Osteoblast (primary cell): ENCODE data around the gene SMYD2. TPM values are rescaled to one million over a fixed set of nuclear protein-coding genes. Genes with fewer than 3 reads are reported as not detected.
"Not testable (repeated sequence)": the region's sequence is repeated elsewhere in the genome, so short reads cannot be mapped to it uniquely, and the experiment has no call there.

Source experiments
- DNase-seq: peaks from one replicate; pipeline ENCODE4 v3.0.0; 2011; ENCODE audit warnings: low spot score, mixed read lengths; ENCODE audit not compliant: insufficient read length; ENCODE audit errors: missing footprints
- H2AFZ ChIP-seq: 2 replicates; pipeline ENCODE4 v1.6.0; 2011; ENCODE audit warnings: mild to moderate bottlenecking, low read length
- H3K27ac ChIP-seq: 2 replicates; pipeline ENCODE4 v1.5.1; 2011; ENCODE audit warnings: mild to moderate bottlenecking, low read depth, low read length, moderate library complexity
- H3K27me3 ChIP-seq: 2 replicates; pipeline ENCODE4 v1.6.0; 2012; ENCODE audit warnings: mild to moderate bottlenecking, control low read depth, inconsistent platforms, low read length, moderate library complexity; ENCODE audit not compliant: insufficient read depth
- H3K36me3 ChIP-seq: 2 replicates; pipeline ENCODE4 v1.5.1; 2011; ENCODE audit warnings: mild to moderate bottlenecking, low read length, control low read depth, moderate library complexity; ENCODE audit not compliant: insufficient read depth
- H3K4me1 ChIP-seq: 2 replicates; pipeline ENCODE4 v1.5.1; 2011; ENCODE audit warnings: mild to moderate bottlenecking, low read length, control low read depth, moderate library complexity; ENCODE audit not compliant: insufficient read depth
- H3K4me2 ChIP-seq: 2 replicates; pipeline ENCODE4 v1.6.0; 2011; ENCODE audit warnings: mild to moderate bottlenecking, low read length; ENCODE audit not compliant: insufficient read depth
- H3K4me3 ChIP-seq: fragments of 200-600 bp; sonication (generic); 3 replicates; pipeline ENCODE4 v1.5.1; 2012; ENCODE audit warnings: mild to moderate bottlenecking, low read length, inconsistent platforms; ENCODE audit not compliant: insufficient read depth
- H3K79me2 ChIP-seq: 2 replicates; pipeline ENCODE4 v1.6.0; 2012; ENCODE audit warnings: mild to moderate bottlenecking, low read length, control low read depth, inconsistent platforms; ENCODE audit not compliant: insufficient read depth
- H3K9me3 ChIP-seq: 2 replicates; pipeline ENCODE4 v1.5.1; 2011; ENCODE audit warnings: low read depth, low read length, control low read depth
- H4K20me1 ChIP-seq: 2 replicates; pipeline ENCODE4 v1.6.0; 2012; ENCODE audit warnings: mild to moderate bottlenecking, low read length, control low read depth; ENCODE audit not compliant: insufficient read depth
- total RNA-seq: library from RNA; depleted of rRNA; stranded (reverse); fragments of >200 nt; gene quantifications from 2 replicates; pipeline ENCODE4 v1.2.3, GENCODE V29; 2012
- TF ChIP-seq, protein P1 (sequence below): IDR thresholded peaks from 2 replicates; pipeline ENCODE4 v1.5.1; 2011; ENCODE audit warnings: mild to moderate bottlenecking, low read depth, low read length, moderate library complexity; ENCODE audit errors: extremely low read depth

SMYD2 gene
- total RNA-seq, 1 donor = 39.4 TPM

DNA sequence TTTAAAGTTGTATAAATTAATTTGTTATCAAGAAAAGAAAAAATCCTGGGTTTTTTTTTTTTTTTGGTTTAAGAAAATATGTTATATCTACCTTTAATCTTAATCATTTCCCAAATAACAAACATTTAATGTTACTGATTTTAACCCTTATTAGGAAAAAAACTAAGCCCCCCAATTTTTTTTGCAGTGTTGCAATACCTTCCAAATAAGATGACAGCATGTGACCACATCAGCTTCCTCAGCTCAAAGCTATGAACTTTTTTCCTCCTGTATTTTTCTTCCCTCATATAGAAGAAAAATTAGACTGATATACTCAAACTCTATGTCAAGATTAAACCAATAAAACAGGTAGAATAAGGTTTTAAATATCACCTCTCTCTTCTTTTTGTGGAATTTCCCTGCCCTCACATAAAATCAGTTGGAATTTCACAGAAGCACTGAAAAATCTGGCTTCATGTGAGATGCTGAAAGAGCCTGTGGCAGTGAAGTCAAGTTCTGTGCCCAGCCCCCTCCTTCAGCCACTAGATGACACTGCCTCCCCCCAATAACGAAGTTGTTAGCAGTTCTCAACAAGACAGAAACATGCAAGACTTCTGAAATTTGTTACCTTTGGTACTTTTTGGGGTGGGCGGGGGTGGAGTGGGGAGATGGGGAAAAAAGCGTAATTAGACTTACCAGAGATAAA is 9.6 kb upstream of the SMYD2 start:
- TF ChIP-seq, protein P1, sequence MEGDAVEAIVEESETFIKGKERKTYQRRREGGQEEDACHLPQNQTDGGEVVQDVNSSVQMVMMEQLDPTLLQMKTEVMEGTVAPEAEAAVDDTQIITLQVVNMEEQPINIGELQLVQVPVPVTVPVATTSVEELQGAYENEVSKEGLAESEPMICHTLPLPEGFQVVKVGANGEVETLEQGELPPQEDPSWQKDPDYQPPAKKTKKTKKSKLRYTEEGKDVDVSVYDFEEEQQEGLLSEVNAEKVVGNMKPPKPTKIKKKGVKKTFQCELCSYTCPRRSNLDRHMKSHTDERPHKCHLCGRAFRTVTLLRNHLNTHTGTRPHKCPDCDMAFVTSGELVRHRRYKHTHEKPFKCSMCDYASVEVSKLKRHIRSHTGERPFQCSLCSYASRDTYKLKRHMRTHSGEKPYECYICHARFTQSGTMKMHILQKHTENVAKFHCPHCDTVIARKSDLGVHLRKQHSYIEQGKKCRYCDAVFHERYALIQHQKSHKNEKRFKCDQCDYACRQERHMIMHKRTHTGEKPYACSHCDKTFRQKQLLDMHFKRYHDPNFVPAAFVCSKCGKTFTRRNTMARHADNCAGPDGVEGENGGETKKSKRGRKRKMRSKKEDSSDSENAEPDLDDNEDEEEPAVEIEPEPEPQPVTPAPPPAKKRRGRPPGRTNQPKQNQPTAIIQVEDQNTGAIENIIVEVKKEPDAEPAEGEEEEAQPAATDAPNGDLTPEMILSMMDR = no peak
- H3K4me2 ChIP-seq = no peak overlapping the region
- H4K20me1 ChIP-seq = no peaks in the 10 kb centered on the region
- no peaks in the 10 kb centered on the region for H3K9me3 ChIP-seq
- no peak overlapping the region for H3K4me3 ChIP-seq
- H2AFZ ChIP-seq = no peak overlapping the region
- H3K27me3 ChIP-seq = peaks cover 13% of the 10 kb centered on the region
- no peaks in the 10 kb centered on the region for H3K79me2 ChIP-seq
- H3K36me3 ChIP-seq = no peaks in the 10 kb centered on the region
- DNase-seq = no peak
- H3K4me1 ChIP-seq = peaks cover 5% of the 10 kb centered on the region
- no peak overlapping the region for H3K27ac ChIP-seq

- Histone ChIP-seq H2AFZ (no peak overlapping the region), H3K4me3 (no peak overlapping the region), H3K4me2 (no peak overlapping the region), H4K20me1 (no peaks in the 10 kb centered on the region), H3K36me3 (no peaks in the 10 kb centered on the region), H3K4me1 (peaks cover 5% of the 10 kb centered on the region), H3K9me3 (no peaks in the 10 kb centered on the region), H3K27me3 (peaks cover 12% of the 10 kb centered on the region), H3K79me2 (no peaks in the 10 kb centered on the region), H3K27ac (no peak overlapping the region)
- TF ChIP-seq, protein P1 = no peak
- DNase-seq = no peak
These were observed 8.8 kb upstream of the SMYD2 start for GRCh38 chr1:214271995-214272731.

GRCh38 chr1:214272964-214273533 is 7.9 kb upstream of the SMYD2 start:
- Histone ChIP-seq H3K27ac (no peak overlapping the region), H3K4me1 (peaks cover 8% of the 10 kb centered on the region), H2AFZ (no peak overlapping the region), H3K4me2 (no peak overlapping the region), H3K27me3 (peaks cover 4% of the 10 kb centered on the region), H3K79me2 (no peaks in the 10 kb centered on the region), H3K4me3 (no peak overlapping the region), H4K20me1 (no peaks in the 10 kb centered on the region), H3K36me3 (no peaks in the 10 kb centered on the region), H3K9me3 (no peaks in the 10 kb centered on the region)
- DNase-seq = no peak
- TF ChIP-seq, protein P1 = no peak

DNA sequence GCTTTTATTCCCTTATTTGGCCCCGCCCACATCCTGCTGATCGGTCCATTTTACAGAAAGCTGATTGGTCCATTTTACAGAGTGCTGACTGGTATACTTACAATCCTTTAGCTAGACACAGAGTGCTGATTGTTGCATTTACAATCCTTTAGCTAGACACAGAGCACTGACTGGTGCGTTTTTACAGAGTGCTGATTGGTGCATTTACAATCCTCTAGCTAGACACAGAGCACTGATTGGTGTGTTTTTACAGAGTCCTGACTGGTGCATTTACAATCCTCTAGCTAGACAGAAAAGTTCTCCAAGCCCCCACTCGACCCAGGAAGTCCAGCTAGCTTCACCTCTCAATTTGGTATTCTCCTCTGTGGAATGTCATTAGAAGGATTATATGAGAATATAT is 5.3 kb upstream of the SMYD2 start:
- peaks cover 14% of the 10 kb centered on the region for H3K4me1 ChIP-seq
- H3K4me3 ChIP-seq, H4K20me1 ChIP-seq, H3K9me3 ChIP-seq, H2AFZ ChIP-seq, H3K27ac ChIP-seq, H3K4me2 ChIP-seq, H3K27me3 ChIP-seq, DNase-seq, H3K36me3 ChIP-seq, H3K79me2 ChIP-seq: not testable (repeated sequence)
